Activated CD4-positive, alpha-beta T cell treated with anti-CD3 and anti-CD28 coated beads, Interleukin-2, amount 10 ng/mL, durations not matched to agents 24 days and 14 days (primary cell): ENCODE data around the gene FAM163A. TPM values are rescaled to one million over a fixed set of nuclear protein-coding genes. Genes with fewer than 3 reads are reported as not detected.
A peak's percentile ranks its signal among the peaks of the same experiment; 100 is the strongest.

ENCODE experiments used
- DNase-seq: peaks from one replicate; pipeline ENCODE4 v3.0.0; 2022
- H3K27ac Mint-ChIP-seq: one replicate; pipeline ENCODE4 v1.8.0; 2022; ENCODE audit warnings: mild to moderate bottlenecking, mixed read lengths
- H3K27me3 Mint-ChIP-seq: one replicate; pipeline ENCODE4 v1.8.0; 2022; ENCODE audit warnings: mixed read lengths
- H3K36me3 Mint-ChIP-seq: one replicate; pipeline ENCODE4 v1.8.0; 2022; ENCODE audit warnings: low read depth, mild to moderate bottlenecking, mixed read lengths
- H3K4me1 Mint-ChIP-seq: one replicate; pipeline ENCODE4 v1.8.0; 2021; ENCODE audit warnings: mixed read lengths
- H3K4me3 Mint-ChIP-seq: one replicate; pipeline ENCODE4 v1.8.0; 2022; ENCODE audit warnings: mild to moderate bottlenecking, moderate library complexity, mixed read lengths
- H3K9me3 Mint-ChIP-seq: one replicate; pipeline ENCODE4 v1.8.0; 2021; ENCODE audit warnings: mixed read lengths
- intact Hi-C: fragments of 100-400 bp; cut with micrococcal nuclease; formaldehyde crosslinking; loops from one replicate; pipeline ENCODE4 v1.15.1; 2023
- total RNA-seq: library from RNA; stranded (reverse); gene quantifications from 2 replicates; pipeline ENCODE4 v1.2.3, GENCODE V29; 2022

Gene FAM163A
- total RNA-seq, 1 donor from 2014 or later = not detected

- Mint-ChIP-seq H3K27me3 (no peaks in the 10 kb centered on the region), H3K27ac (no peak overlapping the region), H3K4me1 (peaks cover 4% of the 10 kb centered on the region), H3K4me3 (no peak overlapping the region), H3K36me3 (no peaks in the 10 kb centered on the region), H3K9me3 (no peaks in the 10 kb centered on the region)
- no peak for DNase-seq
- intact Hi-C loops = no loop called here
These were observed 64.2 kb downstream of the FAM163A start for GRCh38 chr1:179807291-179807690.

GRCh38 chr1:179807691-179808485 lies 64.8 kb downstream of the FAM163A start:
- Mint-ChIP-seq H3K4me3 (no peak overlapping the region), H3K4me1 (peaks cover 4% of the 10 kb centered on the region), H3K9me3 (no peaks in the 10 kb centered on the region), H3K27me3 (peaks cover 1% of the 10 kb centered on the region), H3K36me3 (no peaks in the 10 kb centered on the region), H3K27ac (no peak overlapping the region)
- intact Hi-C loops = no loop called here
- DNase-seq = no peak

- Mint-ChIP-seq H3K9me3 (no peaks in the 10 kb centered on the region), H3K4me3 (no peak overlapping the region), H3K36me3 (no peaks in the 10 kb centered on the region), H3K27me3 (peaks cover 1% of the 10 kb centered on the region), H3K27ac (no peak overlapping the region), H3K4me1 (peaks cover 4% of the 10 kb centered on the region)
- DNase-seq = no peak
- intact Hi-C loops = no loop called here
These were observed 65.4 kb downstream of the FAM163A start for GRCh38 chr1:179808503-179808902.

DNA sequence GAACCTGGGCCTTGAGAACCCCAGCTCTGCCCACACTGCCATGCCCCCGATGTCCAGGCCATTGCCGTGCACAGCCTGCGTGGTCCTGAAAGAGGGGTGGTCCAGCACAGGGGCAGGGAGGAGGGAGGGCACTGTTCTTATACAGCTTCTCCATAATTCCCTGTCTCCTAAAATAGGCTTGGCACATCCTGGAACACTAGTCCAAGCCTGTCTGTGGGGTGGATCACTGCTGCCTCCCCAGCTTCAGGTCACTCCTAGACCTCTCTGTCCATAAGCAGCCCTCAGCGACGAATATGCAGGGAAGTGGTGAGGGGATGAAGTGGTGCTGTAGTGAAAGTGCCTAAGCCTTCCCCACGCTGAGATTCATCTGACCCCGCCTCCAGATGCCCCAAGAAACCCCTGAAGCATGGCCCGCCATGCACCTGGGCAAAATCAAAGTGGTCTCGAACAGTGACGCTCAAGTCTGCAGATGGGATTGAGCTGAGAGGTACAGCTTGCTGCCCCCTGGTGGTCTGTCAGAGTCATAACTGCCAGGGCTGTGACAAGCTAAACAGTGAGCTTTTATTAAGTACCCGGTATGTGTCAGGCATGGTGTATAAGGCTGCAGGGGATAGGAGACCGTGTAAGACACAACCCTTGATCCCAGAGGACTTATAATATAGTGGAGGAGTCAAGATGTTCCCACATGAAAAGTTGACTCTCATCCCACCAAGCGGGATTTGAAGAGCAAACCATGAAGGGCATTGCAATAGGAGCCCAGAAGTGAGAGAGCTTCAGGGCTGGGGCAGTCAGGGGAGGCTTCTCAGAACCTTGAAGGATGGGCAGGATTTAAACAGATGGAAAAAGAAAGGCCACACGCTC lies 66.6 kb downstream of the FAM163A start:
- Mint-ChIP-seq H3K9me3 (no peaks in the 10 kb centered on the region), H3K27me3 (peaks cover 1% of the 10 kb centered on the region), H3K4me3 (no peak overlapping the region), H3K27ac (no peak overlapping the region), H3K36me3 (no peaks in the 10 kb centered on the region), H3K4me1 (peaks cover 8% of the 10 kb centered on the region)
- DNase-seq = peak; percentile 88
- intact Hi-C loops = loop anchor here (1.0 kb wide), 1 partner anchor 103 kb away; no protein-coding TSS in a partner anchor

GRCh38 chr1:179810367-179810715 lies 67.2 kb downstream of the FAM163A start:
- H3K4me3 Mint-ChIP-seq = no peak overlapping the region
- DNase-seq = no peak
- H3K27me3 Mint-ChIP-seq = peaks cover 1% of the 10 kb centered on the region
- H3K4me1 Mint-ChIP-seq = peaks cover 13% of the 10 kb centered on the region
- no peaks in the 10 kb centered on the region for H3K9me3 Mint-ChIP-seq
- no peak overlapping the region for H3K27ac Mint-ChIP-seq
- no peaks in the 10 kb centered on the region for H3K36me3 Mint-ChIP-seq
- intact Hi-C loops = loop anchor here (1.0 kb wide), 1 partner anchor 104 kb away; no protein-coding TSS in a partner anchor

- peaks cover 18% of the 10 kb centered on the region for H3K27me3 Mint-ChIP-seq
- peaks cover 21% of the 10 kb centered on the region for H3K4me1 Mint-ChIP-seq
- no peak overlapping the region for H3K4me3 Mint-ChIP-seq
- no peaks in the 10 kb centered on the region for H3K36me3 Mint-ChIP-seq
- intact Hi-C loops = no loop called here
- no peaks in the 10 kb centered on the region for H3K9me3 Mint-ChIP-seq
- H3K27ac Mint-ChIP-seq = no peak overlapping the region
- DNase-seq = peak; percentile 53
These were observed 69.6 kb downstream of the FAM163A start for GRCh38 chr1:179812501-179813292.

DNA sequence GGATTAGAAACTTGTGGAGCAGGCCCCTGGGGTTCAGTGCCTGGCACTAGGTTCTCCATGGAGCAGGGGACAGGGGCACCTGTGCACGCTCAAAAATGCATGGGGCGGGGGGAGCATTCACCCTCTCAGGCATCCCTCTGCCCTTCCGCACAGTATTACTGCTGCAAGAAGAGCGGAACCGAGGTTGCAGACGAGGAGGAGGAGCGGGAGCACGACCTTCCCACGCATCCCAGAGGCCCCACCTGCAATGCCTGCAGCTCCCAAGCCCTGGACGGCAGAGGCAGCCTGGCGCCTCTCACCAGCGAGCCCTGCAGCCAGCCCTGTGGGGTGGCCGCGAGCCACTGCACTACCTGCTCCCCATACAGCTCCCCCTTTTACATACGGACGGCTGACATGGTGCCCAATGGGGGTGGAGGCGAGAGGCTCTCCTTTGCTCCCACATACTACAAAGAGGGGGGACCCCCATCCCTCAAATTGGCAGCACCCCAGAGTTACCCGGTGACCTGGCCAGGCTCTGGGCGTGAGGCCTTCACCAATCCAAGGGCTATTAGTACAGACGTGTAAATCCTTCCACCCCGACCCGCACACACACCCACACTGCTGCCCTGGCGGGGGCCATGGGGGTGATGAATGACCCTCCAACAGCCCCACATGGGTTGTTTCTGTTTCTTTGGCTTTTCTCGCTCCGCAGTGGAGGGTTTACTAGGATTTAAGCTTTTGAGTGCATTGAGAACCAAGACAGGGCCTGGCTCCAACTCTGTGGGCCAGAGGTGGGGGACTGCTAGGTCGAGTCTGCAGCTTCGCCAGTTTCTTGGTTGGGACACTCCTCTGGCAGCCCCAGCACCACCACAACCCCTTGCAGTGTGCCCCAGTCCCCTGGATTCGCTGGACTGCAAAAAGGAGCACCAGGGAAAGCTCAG lies 70.8 kb downstream of the FAM163A start:
- peaks cover 18% of the 10 kb centered on the region for H3K27me3 Mint-ChIP-seq
- no peaks in the 10 kb centered on the region for H3K36me3 Mint-ChIP-seq
- H3K9me3 Mint-ChIP-seq = no peaks in the 10 kb centered on the region
- no peak for DNase-seq
- peak overlapping the region; percentile 90 for H3K4me3 Mint-ChIP-seq
- no peak overlapping the region for H3K27ac Mint-ChIP-seq
- peaks cover 21% of the 10 kb centered on the region for H3K4me1 Mint-ChIP-seq
- intact Hi-C loops = loop anchor here (1.0 kb wide), 1 partner anchor 108 kb away; no protein-coding TSS in a partner anchor

DNA sequence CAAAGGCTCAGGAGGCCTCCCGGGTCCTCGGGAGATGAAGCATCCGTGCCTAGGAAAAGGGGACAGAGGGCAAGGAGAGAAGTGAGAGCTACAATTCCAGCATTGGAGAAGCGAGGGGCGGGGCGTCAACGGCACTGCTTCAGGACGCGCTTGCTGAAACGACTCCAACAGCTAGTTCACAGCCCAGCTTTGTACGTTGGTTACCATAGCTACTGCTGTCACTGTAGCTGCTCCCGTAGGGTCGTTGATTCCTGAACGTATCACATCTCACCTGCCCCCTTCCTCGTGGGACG lies 71.4 kb downstream of the FAM163A start:
- no peak overlapping the region for H3K27ac Mint-ChIP-seq
- H3K36me3 Mint-ChIP-seq = no peaks in the 10 kb centered on the region
- no peak for DNase-seq
- no peaks in the 10 kb centered on the region for H3K9me3 Mint-ChIP-seq
- H3K27me3 Mint-ChIP-seq = peaks cover 18% of the 10 kb centered on the region
- peaks cover 21% of the 10 kb centered on the region for H3K4me1 Mint-ChIP-seq
- H3K4me3 Mint-ChIP-seq = peak overlapping the region; percentile 90
- intact Hi-C loops = loop anchor here (1.0 kb wide), 1 partner anchor 108 kb away; no protein-coding TSS in a partner anchor

DNA sequence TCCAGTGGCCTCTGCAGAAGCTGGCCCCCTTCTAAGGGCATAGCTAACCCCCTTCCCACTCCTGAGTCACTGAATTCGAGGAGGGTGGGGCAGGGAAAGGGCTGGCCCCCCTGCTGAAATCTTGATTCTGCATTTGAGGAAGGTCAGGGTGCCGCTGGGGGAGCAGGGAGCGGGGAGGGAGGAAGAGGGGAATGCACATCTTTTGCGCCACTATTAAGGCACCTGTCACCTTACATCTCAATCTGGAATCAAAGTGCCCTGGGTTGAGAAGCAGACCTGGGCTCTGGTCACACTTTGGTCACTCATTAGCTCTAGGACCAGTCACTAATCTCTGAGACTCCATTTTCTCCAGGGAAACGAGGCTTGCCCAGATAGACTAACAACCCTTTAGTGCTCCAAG lies 72.5 kb downstream of the FAM163A start:
- H3K27me3 Mint-ChIP-seq = peaks cover 18% of the 10 kb centered on the region
- peak overlapping the region; percentile 90 for H3K4me3 Mint-ChIP-seq
- H3K9me3 Mint-ChIP-seq = no peaks in the 10 kb centered on the region
- intact Hi-C loops = no loop called here
- DNase-seq = no peak
- no peak overlapping the region for H3K27ac Mint-ChIP-seq
- no peaks in the 10 kb centered on the region for H3K36me3 Mint-ChIP-seq
- peaks cover 16% of the 10 kb centered on the region for H3K4me1 Mint-ChIP-seq

- no peak for DNase-seq
- Mint-ChIP-seq H3K27ac (no peak overlapping the region), H3K9me3 (no peaks in the 10 kb centered on the region), H3K27me3 (peaks cover 19% of the 10 kb centered on the region), H3K4me3 (peak overlapping the region; percentile 90), H3K36me3 (no peaks in the 10 kb centered on the region), H3K4me1 (peaks cover 16% of the 10 kb centered on the region)
- intact Hi-C loops = no loop called here
These were observed 73.3 kb downstream of the FAM163A start for GRCh38 chr1:179816196-179816960.

- H3K27me3 Mint-ChIP-seq = peaks cover 19% of the 10 kb centered on the region
- H3K4me3 Mint-ChIP-seq = no peak overlapping the region
- DNase-seq = no peak
- no peak overlapping the region for H3K27ac Mint-ChIP-seq
- intact Hi-C loops = no loop called here
- peaks cover 16% of the 10 kb centered on the region for H3K4me1 Mint-ChIP-seq
- no peaks in the 10 kb centered on the region for H3K9me3 Mint-ChIP-seq
- H3K36me3 Mint-ChIP-seq = no peaks in the 10 kb centered on the region
These were observed 74.0 kb downstream of the FAM163A start for GRCh38 chr1:179817056-179817455.

DNA sequence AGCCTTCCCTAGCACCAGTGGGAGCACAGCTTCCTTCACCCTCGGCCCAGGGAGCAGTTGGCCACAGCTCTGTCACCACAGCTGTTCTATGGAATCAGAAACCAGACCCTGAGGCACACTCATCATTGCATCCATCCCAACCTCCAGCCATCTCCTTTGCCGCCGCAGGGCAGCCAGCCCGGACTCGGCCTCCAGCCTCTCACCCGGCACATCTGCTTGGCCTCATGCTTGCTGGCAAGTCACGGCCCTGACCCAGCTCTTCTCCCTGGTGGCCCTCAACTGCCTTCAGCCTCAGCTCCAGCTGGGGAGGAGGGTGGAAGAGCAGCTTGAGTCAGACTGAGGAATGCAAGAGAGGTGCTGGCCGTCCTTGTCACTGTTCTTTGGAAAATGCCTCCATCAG lies 74.7 kb downstream of the FAM163A start:
- Mint-ChIP-seq H3K4me3 (no peak overlapping the region), H3K27ac (no peak overlapping the region), H3K36me3 (no peaks in the 10 kb centered on the region), H3K9me3 (no peaks in the 10 kb centered on the region), H3K4me1 (peaks cover 16% of the 10 kb centered on the region), H3K27me3 (peaks cover 18% of the 10 kb centered on the region)
- intact Hi-C loops = no loop called here
- no peak for DNase-seq
